Cortex of kidney (tissue), 1 donor: ENCODE data around the gene GNG7.
"Not testable (repeated sequence)": the region's sequence is repeated elsewhere in the genome, so short reads cannot be mapped to it uniquely, and the experiment has no call there.

Experiments used
- DNase-seq: peaks from one replicate; lab custom pipeline; 2025; lab: John Stamatoyannopoulos, UW

Gene GNG7

DNA sequence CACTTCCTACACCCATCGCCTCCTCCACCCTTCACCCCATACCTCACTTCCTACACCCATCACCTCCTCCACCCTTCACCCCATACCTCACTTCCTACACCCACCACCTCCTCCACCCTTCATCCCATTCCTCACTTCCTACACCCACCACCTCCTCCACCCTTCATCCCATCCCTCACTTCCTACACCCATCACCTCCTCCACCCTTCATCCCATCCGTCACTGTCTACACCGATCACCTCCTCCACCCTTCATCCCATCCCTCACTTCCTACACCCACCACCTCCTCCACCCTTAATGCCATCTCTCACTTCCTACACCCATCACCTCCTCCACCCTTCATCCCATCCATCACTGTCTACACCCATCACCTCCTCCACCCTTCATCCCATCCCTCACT lies 10.7 kb upstream of the GNG7 start:
- DNase-seq, result not testable (repeated sequence)

DNA sequence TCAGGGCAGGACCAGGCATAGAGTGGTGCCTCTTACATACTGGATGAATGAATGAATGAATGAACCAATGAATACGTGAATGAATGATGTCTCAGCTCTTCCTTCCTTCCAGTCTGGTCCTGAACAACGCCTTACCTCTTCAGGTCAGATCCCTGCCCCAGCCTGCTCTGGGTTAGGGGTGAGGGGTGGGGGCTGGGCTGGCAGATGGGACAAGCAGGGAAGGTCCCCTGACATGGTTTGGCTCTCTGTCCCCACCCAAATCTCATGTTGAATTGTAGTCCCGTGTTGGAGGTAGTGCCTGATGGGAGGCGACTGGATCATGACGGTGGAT lies 9.3 kb upstream of the GNG7 start:
- DNase-seq, result no peak

DNA sequence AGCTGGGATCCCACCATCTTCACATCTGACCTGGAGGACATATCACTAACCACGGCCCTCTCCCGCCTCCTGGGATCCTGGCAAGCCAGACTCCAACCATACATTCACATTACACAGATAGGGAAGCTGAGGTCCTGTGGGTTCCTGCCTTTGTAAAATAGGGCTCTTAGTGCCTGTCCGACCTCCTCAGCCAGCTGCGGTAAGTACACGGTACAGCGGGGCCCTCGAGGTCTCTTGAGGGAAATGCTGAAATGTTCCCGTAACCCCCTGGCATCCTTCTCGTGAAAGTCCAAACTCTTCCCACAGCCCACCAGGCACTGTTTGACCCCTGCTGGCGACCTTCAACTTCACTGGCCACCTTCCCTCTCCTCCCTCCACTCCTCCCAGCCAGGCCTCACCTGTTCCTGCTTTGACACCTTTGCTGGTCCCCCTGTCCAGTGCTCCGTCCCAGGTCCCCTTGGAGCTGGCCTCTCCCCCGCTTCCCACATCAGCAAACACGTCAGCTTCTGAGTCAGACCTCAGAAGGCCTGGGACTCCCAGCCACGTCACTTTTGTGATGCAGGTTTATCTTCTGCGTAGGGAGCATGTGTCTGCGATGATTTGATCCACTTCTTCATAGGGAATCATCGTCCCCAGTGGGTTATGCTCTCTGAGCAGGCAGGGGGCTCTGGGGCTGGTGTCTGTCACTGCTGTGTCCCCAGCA lies 8.8 kb upstream of the GNG7 start:
- no peak for DNase-seq

GRCh38 chr19:2706251-2706650 lies 3.8 kb upstream of the GNG7 start:
- DNase-seq, result no peak

GRCh38 chr19:2703691-2704216 lies 1.3 kb upstream of the GNG7 start:
- DNase-seq, result no peak

DNA sequence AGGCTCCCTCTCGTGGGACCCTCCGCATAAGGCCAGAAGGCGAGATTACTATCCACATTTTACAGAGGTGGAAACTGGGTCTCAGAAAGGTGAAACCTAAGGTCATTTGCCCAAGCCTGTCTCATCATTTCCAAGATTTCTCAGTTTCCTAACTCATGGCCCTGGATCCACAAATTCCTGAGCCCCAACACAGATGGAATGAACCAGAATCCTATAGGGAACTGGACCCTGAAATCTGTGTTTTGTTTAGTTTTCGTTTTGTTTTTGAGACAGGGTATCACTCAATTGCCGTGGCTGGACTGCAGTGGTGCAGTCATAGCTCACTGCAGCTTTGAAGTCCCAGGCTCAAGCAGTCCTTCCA lies 563 bp upstream of the GNG7 start:
- no peak for DNase-seq

DNA sequence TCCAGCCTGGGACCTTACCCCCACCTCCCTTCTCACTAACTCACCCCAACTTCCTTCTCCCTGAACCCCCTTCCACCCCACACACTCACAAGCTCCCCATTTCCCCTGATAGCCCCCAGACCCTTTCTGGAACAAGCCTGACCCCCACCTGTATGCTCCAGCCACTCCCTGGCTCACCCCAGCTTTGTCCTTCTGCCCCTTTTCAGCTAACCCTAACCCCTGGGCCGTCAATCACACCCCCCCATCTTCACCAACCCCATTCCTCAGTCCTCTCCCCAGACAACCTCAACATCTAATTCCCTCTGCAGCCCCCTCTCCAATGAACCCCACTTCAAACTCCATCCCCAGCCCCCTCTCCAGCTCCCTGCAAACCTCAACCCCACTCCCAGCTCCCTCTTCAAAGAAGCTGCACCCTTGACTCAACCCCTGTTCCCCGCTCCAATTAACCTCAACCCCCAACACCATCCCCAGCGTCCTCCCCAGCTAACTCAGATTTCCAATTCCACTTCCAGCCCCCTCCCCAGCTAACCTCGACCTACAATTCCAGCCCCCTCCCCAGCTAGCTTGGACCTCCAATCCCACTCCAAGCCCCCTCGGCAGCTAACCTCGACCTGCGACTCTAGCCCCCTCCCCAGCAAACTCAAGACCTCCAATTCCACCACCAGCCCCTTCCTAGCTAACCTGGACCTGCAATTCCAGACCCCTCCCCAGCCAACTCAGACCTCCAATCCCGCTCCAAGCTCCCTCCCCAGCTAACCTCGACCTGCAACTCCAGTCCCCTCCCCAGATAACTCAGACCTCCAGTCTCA lies 929 bp downstream of the GNG7 start:
- no peak for DNase-seq

DNA sequence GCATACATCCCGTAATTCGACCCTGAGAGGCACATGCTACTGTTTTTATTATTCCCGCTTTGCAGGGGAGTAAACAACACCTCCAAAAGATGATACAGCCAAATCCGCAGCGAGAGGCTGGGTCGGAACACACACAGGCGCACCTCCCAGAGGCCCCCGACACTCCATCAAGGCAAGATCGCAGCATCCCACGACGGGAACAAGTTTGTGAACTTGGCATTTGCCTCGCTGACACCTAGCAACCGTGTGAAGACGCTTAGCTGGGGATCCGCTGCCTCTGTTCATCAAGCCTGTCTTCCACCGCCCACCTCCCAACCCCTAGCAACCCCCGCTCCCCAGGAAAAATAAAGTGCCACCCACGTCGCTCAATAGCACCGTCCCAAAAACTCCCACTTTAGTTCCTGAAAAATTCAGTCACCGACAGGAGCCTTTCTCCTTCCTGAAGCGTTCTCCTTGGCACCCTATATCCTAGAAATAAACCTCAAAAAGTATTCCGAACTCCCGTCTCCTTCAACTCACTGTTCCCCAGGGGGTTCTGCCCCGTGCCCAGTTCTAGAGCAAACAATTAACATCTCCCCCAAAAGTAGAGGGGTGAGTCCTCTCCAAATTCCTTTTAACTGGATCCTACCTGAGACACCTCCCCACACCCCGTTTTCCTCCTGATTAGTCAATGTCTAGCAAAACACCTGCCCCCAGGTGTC lies 1.7 kb downstream of the GNG7 start:
- DNase-seq, result no peak

GRCh38 chr19:2699413-2700140 lies 2.9 kb downstream of the GNG7 start:
- DNase-seq, result no peak

GRCh38 chr19:2694196-2694595 lies 8.3 kb downstream of the GNG7 start:
- no peak for DNase-seq

DNA sequence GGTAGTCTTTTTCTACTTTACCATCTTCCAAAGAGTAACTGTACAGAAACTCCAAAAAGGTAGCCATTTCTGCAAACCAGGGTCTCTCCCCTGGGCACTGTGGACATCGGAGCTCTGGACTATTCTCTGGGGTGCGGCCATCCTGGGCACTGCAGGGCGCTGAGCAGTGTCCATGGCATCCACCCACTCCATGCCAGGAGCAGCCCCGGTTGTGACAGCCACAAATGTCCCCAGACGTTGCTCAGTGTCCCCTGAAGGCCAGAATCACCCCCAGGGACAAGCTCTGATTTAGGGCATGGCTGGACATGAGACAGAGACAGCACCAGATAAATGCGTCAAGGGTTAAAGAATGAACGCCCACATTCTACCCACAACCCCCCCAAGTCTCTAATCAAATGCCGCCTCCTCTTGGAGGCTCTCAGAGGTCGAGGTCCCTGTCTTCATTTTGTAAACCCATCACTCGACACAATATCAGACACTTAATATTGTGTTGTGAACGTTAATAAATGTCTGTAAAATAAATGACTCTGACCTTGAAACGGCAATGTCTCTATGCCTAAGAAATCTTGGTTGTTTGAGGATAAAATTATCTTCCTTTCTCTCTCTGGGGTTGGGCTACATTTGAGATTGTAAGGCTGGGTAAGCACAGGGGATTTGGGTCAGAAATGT lies 8.9 kb downstream of the GNG7 start:
- no peak for DNase-seq

- no peak for DNase-seq
These were observed 10.5 kb downstream of the GNG7 start for GRCh38 chr19:2691951-2692350.

DNA sequence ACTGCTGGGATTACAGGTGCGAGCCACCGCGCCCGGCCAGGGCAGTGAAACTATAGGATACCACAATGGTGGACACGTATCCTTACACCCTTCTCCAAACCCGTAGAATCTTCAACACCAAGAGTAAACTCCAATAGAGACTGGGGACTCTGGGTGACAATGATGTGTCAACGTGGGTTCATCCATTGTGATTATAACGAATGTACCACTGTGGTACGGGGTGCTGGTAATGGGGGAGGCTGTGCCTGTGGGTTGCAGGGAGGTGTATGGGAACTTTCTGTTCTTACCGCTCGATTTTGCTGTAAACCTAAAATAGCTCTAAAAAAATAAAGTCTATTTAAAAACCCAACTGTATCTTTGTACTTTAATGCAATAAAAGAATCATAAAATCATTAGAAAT lies 11.6 kb downstream of the GNG7 start:
- no peak for DNase-seq

DNA sequence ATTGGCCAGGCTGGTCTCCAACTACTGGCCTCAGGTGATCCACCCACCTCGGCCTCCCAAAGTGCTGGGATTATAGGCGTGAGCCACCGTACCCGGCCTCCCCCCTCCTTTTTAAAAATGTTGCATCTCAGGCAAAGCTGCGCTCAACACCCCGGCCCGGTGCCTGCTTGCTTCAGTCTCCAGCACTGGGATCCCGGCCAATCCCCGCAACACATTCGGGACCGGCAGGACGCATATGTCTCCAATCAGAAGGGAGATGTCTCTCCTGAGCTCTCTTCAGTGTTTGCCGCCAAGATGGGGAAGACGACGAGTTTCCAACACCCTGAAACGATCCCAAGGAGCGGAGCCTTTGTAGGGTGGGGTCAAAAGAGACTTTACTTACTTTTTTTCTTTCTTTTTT lies 16.1 kb downstream of the GNG7 start:
- no peak for DNase-seq

DNA sequence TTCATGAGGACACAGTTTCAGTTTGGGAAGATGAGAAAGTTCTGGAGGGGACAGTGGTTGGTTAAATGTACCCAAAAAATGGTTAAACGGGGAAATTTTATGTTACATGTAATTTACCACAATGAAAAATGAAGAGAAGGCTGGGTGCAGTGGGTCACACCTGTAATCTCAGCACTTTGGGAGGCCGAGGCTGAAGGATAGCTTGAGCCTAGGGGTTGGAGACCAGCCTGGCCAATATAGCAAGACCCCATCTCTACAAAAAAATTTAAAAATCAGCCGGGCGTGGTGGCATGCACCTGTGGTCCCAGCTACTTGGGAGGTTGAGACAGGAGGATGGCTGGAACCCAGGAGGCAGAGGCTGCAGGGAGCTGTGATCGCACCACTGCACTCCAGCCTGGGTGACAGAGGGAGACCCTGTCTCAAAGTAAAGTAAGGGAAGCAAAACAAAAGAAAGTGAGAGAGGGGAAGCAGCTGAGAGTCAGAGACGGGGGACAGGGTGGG lies 17.2 kb downstream of the GNG7 start:
- DNase-seq, result no peak

DNA sequence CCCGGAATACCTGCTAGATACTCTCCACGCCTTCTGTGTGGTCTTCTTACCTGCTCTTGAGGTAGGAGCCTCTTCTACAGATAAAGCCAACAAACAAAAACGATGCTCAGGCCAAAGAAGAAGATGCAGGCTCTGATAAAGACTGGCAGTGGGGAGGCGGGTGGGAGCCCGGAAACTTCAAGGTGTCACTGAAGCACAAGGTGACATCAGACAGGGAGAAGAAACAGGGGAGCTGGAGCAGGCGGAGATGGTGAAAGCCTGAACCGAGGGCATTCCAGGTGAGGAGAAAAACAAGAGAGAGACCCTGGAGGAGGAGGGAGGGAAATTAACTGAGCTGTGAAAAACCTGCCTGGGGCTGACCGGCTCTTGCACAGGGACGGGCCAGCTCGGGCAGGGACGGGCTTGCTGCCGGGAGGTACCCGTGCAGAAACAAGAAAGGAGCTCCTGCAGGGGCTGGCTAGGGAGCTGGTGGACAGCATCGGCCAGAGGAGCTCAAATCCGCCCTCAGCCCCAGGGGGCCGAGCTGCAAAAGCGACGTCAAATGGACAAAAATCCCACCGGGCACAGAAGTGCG lies 19.0 kb downstream of the GNG7 start:
- no peak for DNase-seq

- DNase-seq, result no peak
These were observed 21.7 kb downstream of the GNG7 start for GRCh38 chr19:2680808-2681207.

DNA sequence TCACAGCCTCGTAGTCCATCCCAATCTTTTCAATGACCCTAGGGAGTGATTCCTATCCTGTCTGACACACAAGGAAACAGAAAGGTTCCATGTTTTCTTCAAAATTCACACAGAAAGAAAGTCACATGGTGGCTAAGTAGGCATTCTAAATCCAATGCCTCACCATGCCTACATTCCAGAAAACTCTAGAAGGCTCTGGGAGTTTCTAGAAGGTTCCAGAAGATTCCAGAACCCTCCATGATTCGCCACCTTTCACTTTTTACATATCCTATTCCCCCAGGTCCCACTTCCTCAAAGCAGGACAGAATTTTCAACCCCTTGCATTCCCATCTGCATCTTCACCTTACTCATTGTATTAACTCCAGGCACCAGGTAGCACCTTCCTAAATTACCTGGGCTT lies 23.1 kb downstream of the GNG7 start:
- no peak for DNase-seq

- DNase-seq, result not testable (repeated sequence)
These were observed 23.5 kb downstream of the GNG7 start for GRCh38 chr19:2678948-2679347.

DNA sequence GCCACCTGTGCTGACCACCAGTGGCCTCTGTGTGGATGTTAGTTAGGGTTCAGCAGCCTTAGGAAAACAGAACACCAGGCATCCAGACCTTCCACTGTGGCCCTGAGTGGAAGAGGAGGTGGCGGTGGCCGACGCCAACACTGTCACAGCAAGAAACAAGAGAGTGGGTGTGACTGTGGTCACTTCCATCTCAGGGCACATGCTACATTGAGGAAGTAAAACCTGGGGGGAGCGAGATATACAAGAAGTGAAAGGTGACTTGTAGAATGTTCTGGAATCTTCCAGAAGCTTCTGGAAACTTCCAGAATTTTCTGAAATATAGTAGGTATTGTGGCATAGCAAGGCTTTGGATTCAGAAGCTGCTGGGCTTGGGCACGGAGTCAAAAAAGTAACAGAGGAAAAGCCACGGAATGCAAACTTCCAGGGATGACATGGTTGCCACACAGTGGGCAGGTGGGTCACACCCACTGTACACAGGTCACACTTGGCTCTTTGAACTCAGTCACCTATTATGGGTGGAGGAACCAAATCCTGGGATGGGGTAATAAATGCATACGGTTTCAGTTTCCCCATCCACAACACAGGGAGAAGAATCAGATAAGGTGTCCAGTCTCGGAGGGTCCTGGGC lies 24.3 kb downstream of the GNG7 start:
- DNase-seq, result no peak

- DNase-seq, result no peak
These were observed 25.7 kb downstream of the GNG7 start for GRCh38 chr19:2676823-2677222.
